ENCODE measurements around the gene SPTBN4.
"Not testable (repeated sequence)": the region's sequence is repeated elsewhere in the genome, so short reads cannot be mapped to it uniquely, and the experiment has no call there.

Gene SPTBN4

DNA sequence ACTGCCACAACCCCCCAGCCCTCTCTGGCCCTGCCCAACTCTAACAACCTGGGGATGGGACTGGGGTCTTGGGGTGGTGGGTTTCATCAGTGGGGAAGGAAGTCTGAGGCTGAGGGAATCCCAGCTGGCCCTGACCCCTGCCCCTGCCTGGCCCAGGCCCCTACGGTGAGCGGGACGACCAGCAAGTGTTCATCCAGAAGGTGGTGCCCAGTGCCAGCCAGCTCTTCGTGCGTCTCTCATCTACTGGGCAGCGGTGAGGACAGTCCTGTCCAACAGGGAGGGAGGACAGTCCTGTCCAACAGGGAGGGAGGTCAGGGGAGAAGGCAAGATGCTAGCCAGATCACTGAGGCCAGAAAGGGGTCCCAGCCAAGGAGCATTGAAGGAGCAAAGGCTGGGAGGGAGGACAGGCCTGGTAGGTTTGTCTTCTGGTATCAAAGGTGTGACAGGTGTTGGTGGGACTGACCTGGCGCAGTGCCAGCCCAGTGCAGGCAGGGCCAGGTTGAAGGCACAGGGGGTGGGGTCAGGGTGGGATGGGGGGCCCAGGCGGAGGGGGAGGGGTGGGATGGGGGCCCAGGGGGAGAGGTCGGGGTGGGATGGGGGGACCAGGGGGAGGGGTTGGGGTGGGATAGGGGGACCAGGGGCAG, 122.2 kb downstream of the SPTBN4 start:
- DNase-seq (ENCODE audit: low read depth), result no peak

GRCh38 chr19:40589591-40590429, 123.0 kb downstream of the SPTBN4 start:
- no peak for DNase-seq (ENCODE audit: low read depth)

- DNase-seq (ENCODE audit: low read depth), result no peak
Observed at GRCh38 chr19:40590464-40591265, 123.9 kb downstream of the SPTBN4 start.

- DNase-seq (ENCODE audit: low read depth), result not testable (repeated sequence)
Observed at GRCh38 chr19:40591724-40592123, 124.9 kb downstream of the SPTBN4 start.

GRCh38 chr19:40592170-40592569, 125.4 kb downstream of the SPTBN4 start:
- no peak for DNase-seq (ENCODE audit: low read depth)

GRCh38 chr19:40594255-40594654, 127.5 kb downstream of the SPTBN4 start:
- no peak for DNase-seq (ENCODE audit: low read depth)

- DNase-seq (ENCODE audit: low read depth), result no peak
Observed at GRCh38 chr19:40594657-40595091, 127.9 kb downstream of the SPTBN4 start.

GRCh38 chr19:40596608-40597328, 130.0 kb downstream of the SPTBN4 start:
- DNase-seq (ENCODE audit: low read depth), result no peak

DNA sequence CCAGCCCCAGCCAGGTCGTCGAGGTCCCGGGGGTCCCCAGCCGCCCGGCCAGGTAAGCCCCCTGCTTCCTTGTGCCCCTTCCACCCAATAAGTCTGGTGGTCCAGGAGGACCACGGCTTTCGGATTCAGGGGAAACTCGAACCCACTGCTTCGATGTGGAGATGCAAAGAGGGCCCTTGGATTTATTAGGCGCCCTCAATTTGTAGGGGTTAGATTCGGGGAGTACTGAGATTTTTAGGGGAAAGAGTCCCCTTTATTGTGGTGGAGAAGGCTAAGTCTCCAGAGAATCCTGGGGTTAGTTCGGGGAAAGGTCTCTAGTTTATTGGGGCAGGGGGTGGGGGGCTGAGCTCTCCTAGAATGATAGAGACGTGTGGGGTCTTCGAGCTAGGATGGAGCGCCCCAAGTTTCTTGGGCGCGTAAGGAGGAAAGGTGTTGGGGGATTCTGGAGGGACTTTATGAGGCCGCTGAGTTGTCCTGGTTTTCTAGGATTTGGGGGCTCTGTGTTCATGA, 130.6 kb downstream of the SPTBN4 start:
- no peak for DNase-seq (ENCODE audit: low read depth)

DNA sequence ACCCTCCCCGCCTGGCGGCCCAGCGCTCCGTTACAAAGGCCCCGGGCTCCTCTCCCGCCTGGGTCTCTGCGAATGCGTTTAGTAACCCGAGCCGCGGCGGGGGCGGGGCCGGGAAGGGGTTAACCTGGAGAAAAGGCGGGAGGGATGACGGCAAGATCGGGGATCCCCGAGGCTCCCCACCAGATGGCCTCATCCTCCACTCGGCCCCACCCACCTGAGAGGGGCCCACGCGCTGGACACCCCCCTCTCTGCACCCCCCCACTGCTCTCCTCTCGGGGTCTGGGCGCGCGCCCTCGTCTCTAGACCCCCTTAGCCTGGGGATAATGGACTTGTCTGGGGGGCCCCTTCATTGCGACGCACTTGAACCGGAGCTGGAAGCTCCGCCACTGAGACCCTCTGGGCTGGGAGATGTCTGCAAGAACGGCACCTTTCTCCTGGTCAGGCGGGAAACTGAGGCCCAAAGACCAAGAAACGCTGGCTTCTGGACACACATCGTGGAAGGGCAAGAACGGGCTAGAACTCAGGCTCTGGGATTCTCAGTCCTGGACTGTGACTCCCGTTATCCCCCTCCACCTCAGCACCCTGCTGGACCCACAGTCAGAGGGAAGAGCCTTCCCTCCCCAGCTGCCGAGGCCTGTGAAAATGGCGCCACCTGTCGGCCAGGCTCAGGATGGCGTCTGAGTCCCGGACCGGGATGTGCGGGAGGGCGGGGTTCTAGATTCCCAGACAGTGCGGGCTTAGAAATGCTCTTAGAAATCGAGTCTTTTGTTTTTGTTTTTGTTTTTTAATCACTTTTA, 131.5 kb downstream of the SPTBN4 start:
- no peak for DNase-seq (ENCODE audit: low read depth)

DNA sequence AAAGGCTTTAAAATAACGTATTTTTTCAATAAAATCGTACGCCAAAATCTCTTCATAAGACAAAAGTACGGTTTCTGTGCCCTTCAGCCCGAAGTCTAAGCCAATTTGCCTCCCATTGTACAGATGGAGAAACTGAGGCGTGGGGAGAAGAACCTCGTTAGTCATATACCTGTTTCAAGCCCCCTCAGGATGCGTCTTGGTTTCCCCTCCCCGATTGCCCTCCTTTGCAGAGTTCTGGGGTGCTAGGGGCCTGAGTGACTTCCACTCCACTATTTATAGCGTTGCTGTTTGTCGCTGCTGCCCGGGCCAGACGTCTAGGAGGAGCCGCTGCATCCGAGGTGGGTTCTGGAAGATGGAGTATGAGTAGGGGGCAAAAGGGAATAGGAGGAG, 132.1 kb downstream of the SPTBN4 start:
- no peak for DNase-seq (ENCODE audit: low read depth)

DNA sequence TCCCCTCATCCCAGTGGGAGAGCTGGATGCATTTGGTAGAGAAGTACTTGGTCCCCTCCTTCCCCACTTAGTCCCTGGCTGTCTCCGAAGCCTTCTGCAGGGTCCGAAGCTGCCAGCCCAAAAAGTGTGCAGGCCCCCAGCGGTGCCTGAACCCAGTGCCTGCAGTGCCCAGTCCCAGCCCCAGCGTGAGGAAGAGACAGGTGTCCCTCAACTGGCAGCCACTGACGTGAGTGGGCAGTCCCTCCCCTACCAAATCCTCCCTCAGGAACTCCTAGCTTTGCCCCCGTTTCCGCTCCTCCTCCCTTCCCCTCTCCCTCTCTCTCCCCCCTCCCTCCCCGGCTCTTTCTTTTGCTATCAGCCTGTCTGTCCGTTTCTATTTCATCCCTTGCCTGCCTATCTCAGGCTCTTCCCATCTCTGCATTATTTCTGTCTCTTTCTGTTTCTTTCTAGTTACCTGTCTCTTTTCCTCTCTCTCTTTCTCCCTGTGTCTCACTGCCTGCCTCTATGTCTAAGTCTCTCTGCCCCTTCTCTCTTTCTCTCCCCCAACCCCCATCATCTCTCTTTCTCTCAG, 132.6 kb downstream of the SPTBN4 start:
- DNase-seq (ENCODE audit: low read depth), result no peak

- DNase-seq (ENCODE audit: low read depth), result no peak
Observed at GRCh38 chr19:40599902-40600569, 133.2 kb downstream of the SPTBN4 start.

DNA sequence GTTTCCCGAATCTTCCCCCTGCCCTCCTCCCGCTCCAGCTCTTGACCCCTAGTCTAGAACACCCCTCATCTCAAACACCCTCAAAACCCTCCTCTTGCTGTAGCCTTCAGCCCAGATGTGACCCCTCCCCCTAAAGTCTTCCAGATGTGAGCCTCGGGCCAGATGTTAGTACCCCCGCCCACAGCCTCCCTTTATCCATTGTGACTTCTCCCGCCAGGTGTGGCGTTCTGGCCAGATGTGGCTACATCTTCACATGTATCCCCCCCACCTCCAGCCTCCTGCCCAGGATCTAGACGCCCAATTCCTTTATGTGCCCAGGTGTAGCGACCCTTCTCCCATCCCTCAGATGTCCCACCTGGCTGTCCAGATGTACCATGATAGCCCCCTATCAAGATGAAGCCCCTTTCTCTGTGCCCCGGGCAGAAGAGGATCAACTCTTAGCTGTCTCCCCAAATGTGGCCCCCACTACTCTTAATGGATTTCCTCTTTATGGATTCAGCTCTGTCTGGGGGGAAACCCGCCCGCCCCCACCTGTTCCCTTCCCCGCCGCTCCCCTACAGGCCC, 133.9 kb downstream of the SPTBN4 start:
- no peak for DNase-seq (ENCODE audit: low read depth)

DNA sequence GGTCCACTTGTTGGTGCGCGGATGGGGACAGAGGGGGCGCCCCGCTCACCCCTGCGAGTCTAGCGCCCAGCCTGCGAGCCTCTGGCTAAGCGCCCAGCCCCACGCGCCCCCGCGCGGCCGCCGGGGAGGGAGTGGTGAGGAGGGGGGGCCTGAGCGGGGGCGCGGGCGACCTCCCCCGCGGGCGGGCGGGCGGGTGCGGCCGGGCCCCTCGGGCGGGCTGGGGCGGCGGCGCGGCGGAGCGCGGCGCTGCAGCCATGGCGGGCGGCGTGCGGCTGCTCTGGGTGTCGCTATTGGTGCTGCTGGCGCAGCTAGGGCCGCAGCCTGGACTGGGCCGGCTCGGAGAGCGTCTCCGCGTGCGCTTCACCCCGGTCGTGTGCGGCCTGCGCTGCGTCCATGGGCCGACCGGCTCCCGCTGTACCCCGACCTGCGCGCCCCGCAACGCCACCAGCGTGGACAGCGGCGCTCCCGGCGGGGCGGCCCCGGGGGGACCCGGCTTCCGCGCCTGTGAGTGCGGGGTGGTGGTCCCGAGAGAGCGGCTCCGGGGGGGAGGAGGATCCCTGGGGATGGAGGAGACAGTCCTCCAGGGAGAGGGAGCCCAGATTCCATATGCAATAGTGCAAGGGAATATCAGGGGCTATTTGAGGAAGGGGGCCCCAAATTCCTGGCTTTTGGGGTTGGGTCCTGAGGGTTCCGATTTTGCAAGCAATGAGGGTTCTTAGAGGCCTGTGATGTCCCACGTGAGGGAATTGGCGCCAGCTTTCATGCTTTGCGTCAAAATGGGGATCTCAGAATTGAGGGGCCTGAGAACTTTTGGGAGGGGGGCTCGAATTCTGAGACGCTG, 134.6 kb downstream of the SPTBN4 start, which contains the start of gene LTBP4:
Gene LTBP4 (plus strand): TSS at position 236 of the 841 bp plus-strand sequence. CDS start 19 bp downstream, at position 255.
- no peak for DNase-seq (ENCODE audit: low read depth)

GRCh38 chr19:40603071-40603388, 136.2 kb downstream of the SPTBN4 start:
- DNase-seq (ENCODE audit: low read depth), result no peak

- peak; percentile 69 for DNase-seq (ENCODE audit: low read depth)
Observed at GRCh38 chr19:40603389-40604170, 136.8 kb downstream of the SPTBN4 start.

DNA sequence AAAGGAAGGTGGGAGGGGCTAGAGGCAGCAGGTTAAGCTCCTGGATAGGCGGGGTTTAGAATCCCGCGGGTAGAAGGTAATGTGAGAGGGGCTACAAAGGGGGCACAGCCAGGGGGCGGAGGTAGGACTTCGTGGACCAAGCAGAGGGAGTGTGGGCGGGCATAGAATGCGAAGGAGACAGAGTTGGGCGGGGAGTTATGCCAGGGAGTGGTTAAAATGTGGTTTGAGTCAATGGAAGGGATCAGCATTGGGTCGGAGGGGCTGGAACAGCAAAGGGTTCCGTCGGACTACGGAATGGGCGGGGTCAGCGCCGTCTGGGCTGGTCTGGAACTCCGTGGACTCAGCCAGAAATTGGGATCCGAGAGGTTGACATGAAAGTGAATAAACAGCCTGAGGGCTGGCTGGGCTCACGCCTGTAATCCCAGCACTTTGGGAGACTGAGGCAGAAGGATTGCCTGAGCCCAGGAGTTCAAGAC, 137.4 kb downstream of the SPTBN4 start:
- no peak for DNase-seq (ENCODE audit: low read depth)
